Upper lobe of right lung (tissue), 1 donor: Measurements from ENCODE around the gene PPP1R2. TPM values are rescaled to one million over a fixed set of nuclear protein-coding genes. Genes with fewer than 3 reads are reported as not detected.

Source experiments
- ATAC-seq: fragments of 200-7000 bp; cut with Tn5 transposase; one replicate; pipeline ENCODE4 v1.9.1; 2020; ENCODE audit warnings: mild to moderate bottlenecking, moderate library complexity
- DNase-seq: peaks from one replicate; pipeline ENCODE4 v3.0.0-alpha.2; 2020
- H3K27ac ChIP-seq: fragments of 200-600 bp; one replicate; pipeline ENCODE4 v1.8.0; 2022
- H3K27me3 ChIP-seq: fragments of 200-600 bp; one replicate; pipeline ENCODE4 v1.8.0; 2022; ENCODE audit warnings: mild to moderate bottlenecking
- H3K36me3 ChIP-seq: fragments of 200-600 bp; one replicate; pipeline ENCODE4 v1.8.0; 2022
- H3K4me1 ChIP-seq: fragments of 200-600 bp; one replicate; pipeline ENCODE4 v1.8.0; 2022
- H3K4me3 ChIP-seq: fragments of 200-600 bp; one replicate; pipeline ENCODE4 v1.8.0; 2022; ENCODE audit warnings: mild to moderate bottlenecking
- H3K9me3 ChIP-seq: fragments of 200-600 bp; one replicate; pipeline ENCODE4 v1.8.0; 2022
- CTCF ChIP-seq: fragments of 200-600 bp; IDR thresholded peaks from one replicate; pipeline ENCODE4 v1.8.0; 2022; ENCODE audit warnings: antibody characterized with exemption
- intact Hi-C: fragments of 100-400 bp; cut with DNase I; formaldehyde crosslinking; loops from one replicate; pipeline ENCODE4 v1.11.0; 2022
- total RNA-seq: library from RNA; stranded (reverse); fragmentation: NEBNext Ultra II Directional; extraction: Animal tissue kit (Norgen Biotek cat#: 25700); gene quantifications from one replicate; pipeline ENCODE4 v1.2.1, GENCODE V29; 2021
- donor health status: DM: no; HTN: yes; CAD: no; lungs with severe emphysema.

PPP1R2 gene
- total RNA-seq, 1 donor from 2014 or later = 46.3 TPM

GRCh38 chr3:195579281-195579680 lies 36.2 kb upstream of the PPP1R2 start:
- Histone ChIP-seq H3K4me1 (peaks cover 7% of the 10 kb centered on the region), H3K9me3 (no peaks in the 10 kb centered on the region), H3K27me3 (no peaks in the 10 kb centered on the region), H3K36me3 (no peaks in the 10 kb centered on the region), H3K27ac (no peak overlapping the region), H3K4me3 (no peak overlapping the region)
- intact Hi-C loops = no loop called here
- no peak for ATAC-seq
- TF ChIP-seq CTCF = no peak
- DNase-seq = no peak

GRCh38 chr3:195578565-195578964 lies 35.4 kb upstream of the PPP1R2 start:
- intact Hi-C loops = no loop called here
- ATAC-seq (no peak), DNase-seq (no peak)
- TF ChIP-seq CTCF = no peak
- H3K9me3 ChIP-seq = no peaks in the 10 kb centered on the region
- H3K36me3 ChIP-seq = no peaks in the 10 kb centered on the region
- H3K4me3 ChIP-seq = no peak overlapping the region
- no peaks in the 10 kb centered on the region for H3K27me3 ChIP-seq
- H3K4me1 ChIP-seq = peaks cover 4% of the 10 kb centered on the region
- H3K27ac ChIP-seq = no peak overlapping the region

- Histone ChIP-seq H3K4me3 (no peak overlapping the region), H3K9me3 (no peaks in the 10 kb centered on the region), H3K27me3 (no peaks in the 10 kb centered on the region), H3K36me3 (no peaks in the 10 kb centered on the region), H3K27ac (no peak overlapping the region), H3K4me1 (no peaks in the 10 kb centered on the region)
- intact Hi-C loops = no loop called here
- DNase-seq (no peak), ATAC-seq (no peak)
- TF ChIP-seq CTCF = no peak
Measured at GRCh38 chr3:195577645-195578177, 34.6 kb upstream of the PPP1R2 start.

GRCh38 chr3:195574497-195575304 lies 31.6 kb upstream of the PPP1R2 start:
- TF ChIP-seq CTCF = no peak
- no peaks in the 10 kb centered on the region for H3K4me1 ChIP-seq
- H3K36me3 ChIP-seq = no peaks in the 10 kb centered on the region
- DNase-seq (no peak), ATAC-seq (no peak)
- H3K4me3 ChIP-seq = no peak overlapping the region
- H3K27me3 ChIP-seq = no peaks in the 10 kb centered on the region
- H3K9me3 ChIP-seq = no peaks in the 10 kb centered on the region
- intact Hi-C loops = no loop called here
- no peak overlapping the region for H3K27ac ChIP-seq

GRCh38 chr3:195573611-195574496 lies 30.7 kb upstream of the PPP1R2 start:
- no peak for DNase-seq
- intact Hi-C loops = no loop called here
- H3K9me3 ChIP-seq = no peaks in the 10 kb centered on the region
- no peak for ATAC-seq
- no peak overlapping the region for H3K4me3 ChIP-seq
- H3K4me1 ChIP-seq = no peaks in the 10 kb centered on the region
- H3K27me3 ChIP-seq = no peaks in the 10 kb centered on the region
- H3K36me3 ChIP-seq = no peaks in the 10 kb centered on the region
- no peak overlapping the region for H3K27ac ChIP-seq
- TF ChIP-seq CTCF = no peak
